Iris pigment epithelial cell (primary cell): ENCODE results near the gene GRIA2.

Source experiments
- DNase-seq: peaks from one replicate; pipeline ENCODE4 v3.0.0-alpha.2; 2011; ENCODE audit warnings: low read depth

Gene GRIA2

GRCh38 chr4:157389741-157390140 lies 169.2 kb downstream of the GRIA2 start:
- no peak for DNase-seq

- DNase-seq, result no peak
Measured at GRCh38 chr4:157405070-157405469, 184.5 kb downstream of the GRIA2 start.
